ENCODE results near the gene WSCD2.

The WSCD2 gene

DNA sequence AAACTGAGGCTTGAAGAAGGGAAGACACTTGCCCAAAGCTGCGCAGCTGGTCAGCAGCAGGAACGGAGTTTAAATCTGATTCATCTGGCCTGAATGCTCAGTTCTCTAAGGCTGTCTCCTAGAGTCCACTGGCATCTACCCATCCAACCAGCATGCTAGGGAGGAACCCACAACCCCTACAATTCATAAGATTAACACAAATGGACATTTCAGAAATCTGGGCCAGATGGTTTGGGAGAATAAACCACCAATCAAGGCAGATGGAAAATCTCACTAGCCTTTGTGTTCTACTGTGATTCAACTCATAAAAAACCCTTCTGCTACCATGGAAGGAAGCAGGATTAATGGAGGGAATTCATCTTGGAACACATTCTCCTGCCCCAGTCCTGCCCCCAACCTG, 67.8 kb downstream of the WSCD2 start:
- no peak overlapping the region for H3K27ac ChIP-seq (ENCODE audit: low read depth, low read length)
- H3K4me1 ChIP-seq (ENCODE audit: control insufficient read depth in 5 of 5, insufficient read depth in 5 of 5, low read length in 5 of 5), result no peaks in the 10 kb centered on the region
- no peak overlapping the region for H3K4me3 ChIP-seq (ENCODE audit: low read depth in 1 of 5, low read length in 5 of 5)
- H3K9ac ChIP-seq (ENCODE audit: low read length in 5 of 5), result no peak overlapping the region
- no peaks in the 10 kb centered on the region for H3K27me3 ChIP-seq (ENCODE audit: control insufficient read depth in 5 of 5, insufficient read depth in 4 of 5, low read length in 5 of 5)
- no peaks in the 10 kb centered on the region for H3K9me3 ChIP-seq (ENCODE audit: control insufficient read depth in 5 of 5, low read length in 5 of 5)
- no peaks in the 10 kb centered on the region for H3K36me3 ChIP-seq (ENCODE audit: control insufficient read depth in 5 of 5, insufficient read depth in 5 of 5, low read length in 5 of 5)

DNA sequence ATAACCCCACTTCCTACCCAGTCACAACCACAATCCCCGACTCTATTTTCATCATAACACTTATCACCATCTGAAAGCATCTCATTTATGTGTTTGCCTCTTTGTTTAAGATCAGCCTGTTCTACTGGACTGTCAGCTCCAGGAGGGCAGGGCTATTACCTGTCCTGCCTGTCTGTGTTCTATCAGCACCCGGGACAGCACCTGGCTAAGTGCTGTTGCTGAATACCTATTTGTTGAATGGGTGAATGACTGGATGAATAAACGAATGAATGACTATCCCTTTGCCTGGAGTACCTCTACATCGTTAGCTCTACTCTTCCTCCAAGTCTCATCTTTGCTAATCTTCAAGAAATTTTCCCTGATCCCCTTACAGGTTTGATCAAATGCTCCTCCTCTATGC, 69.0 kb downstream of the WSCD2 start:
- no peak overlapping the region for H3K27ac ChIP-seq (ENCODE audit: low read depth, low read length)
- no peak overlapping the region for H3K9ac ChIP-seq (ENCODE audit: low read length in 5 of 5)
- peaks cover 0 to 2% (median 0%) of the 10 kb centered on the region in 5 donors for H3K27me3 ChIP-seq (ENCODE audit: control insufficient read depth in 5 of 5, insufficient read depth in 4 of 5, low read length in 5 of 5)
- H3K4me1 ChIP-seq (ENCODE audit: control insufficient read depth in 5 of 5, insufficient read depth in 5 of 5, low read length in 5 of 5), result no peaks in the 10 kb centered on the region
- no peak overlapping the region for H3K4me3 ChIP-seq (ENCODE audit: low read depth in 1 of 5, low read length in 5 of 5)
- H3K9me3 ChIP-seq (ENCODE audit: control insufficient read depth in 5 of 5, low read length in 5 of 5), result peaks cover 0 to 3% (median 1%) of the 10 kb centered on the region in 5 donors
- H3K36me3 ChIP-seq (ENCODE audit: control insufficient read depth in 5 of 5, insufficient read depth in 5 of 5, low read length in 5 of 5), result no peaks in the 10 kb centered on the region

DNA sequence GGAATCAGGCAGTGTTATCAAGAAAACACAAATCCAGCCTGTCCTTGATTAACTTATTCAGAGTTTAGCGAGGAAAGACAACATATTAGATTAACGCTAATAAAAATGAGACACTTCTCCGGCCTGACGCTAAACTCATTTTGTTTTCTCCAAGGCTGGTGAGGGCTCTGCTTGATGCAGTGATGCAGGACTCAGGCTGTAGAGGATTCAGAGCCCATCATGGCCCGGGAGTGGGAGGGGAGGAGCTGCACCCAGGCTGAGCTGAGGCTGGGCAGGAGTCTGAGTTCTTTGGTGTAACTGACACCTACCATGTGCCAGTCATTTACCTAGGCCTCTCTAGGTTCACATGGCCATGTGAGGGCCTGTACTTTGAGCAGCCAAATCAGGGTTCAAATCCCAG, 70.0 kb downstream of the WSCD2 start:
- no peak overlapping the region for H3K4me3 ChIP-seq (ENCODE audit: low read depth in 1 of 5, low read length in 5 of 5)
- no peak overlapping the region for H3K9ac ChIP-seq (ENCODE audit: low read length in 5 of 5)
- H3K27ac ChIP-seq (ENCODE audit: low read depth, low read length), result no peak overlapping the region

DNA sequence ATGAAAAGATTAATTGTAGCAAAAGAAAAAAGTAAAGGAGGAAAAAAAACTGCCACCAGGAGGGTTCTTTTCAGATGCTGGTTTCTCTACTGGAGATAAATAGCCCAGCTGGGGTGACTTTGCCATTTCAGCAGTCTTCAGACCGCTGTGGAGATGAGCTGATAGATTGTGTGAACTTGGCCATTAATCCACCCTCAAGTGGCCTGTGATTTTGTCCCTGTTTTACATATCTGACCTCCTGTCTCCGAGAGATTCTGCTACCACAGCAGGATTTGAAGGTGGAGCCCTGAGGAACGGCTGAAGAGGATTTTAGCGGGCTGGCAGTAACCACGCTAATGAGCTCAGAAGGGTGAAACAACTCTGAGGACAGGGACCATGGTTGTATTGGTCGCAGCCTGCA, 72.7 kb downstream of the WSCD2 start:
- Histone ChIP-seq H3K36me3 (ENCODE audit: control insufficient read depth in 5 of 5, insufficient read depth in 5 of 5, low read length in 5 of 5) (no peaks in the 10 kb centered on the region), H3K4me1 (ENCODE audit: control insufficient read depth in 5 of 5, insufficient read depth in 5 of 5, low read length in 5 of 5) (no peaks in the 10 kb centered on the region), H3K4me3 (ENCODE audit: low read depth in 1 of 5, low read length in 5 of 5) (no peak overlapping the region), H3K27me3 (ENCODE audit: control insufficient read depth in 5 of 5, insufficient read depth in 4 of 5, low read length in 5 of 5) (peaks cover 0 to 2% (median 0%) of the 10 kb centered on the region in 5 donors), H3K9me3 (ENCODE audit: control insufficient read depth in 5 of 5, low read length in 5 of 5) (peaks cover 0 to 11% (median 9%) of the 10 kb centered on the region in 5 donors), H3K9ac (ENCODE audit: low read length in 5 of 5) (no peak overlapping the region), H3K27ac (ENCODE audit: low read depth, low read length) (no peak overlapping the region)

More for the DNA sequence above, 70.0 kb downstream of the WSCD2 start:
- peaks cover 0 to 11% (median 9%) of the 10 kb centered on the region in 5 donors for H3K9me3 ChIP-seq (ENCODE audit: control insufficient read depth in 5 of 5, low read length in 5 of 5)
- H3K36me3 ChIP-seq (ENCODE audit: control insufficient read depth in 5 of 5, insufficient read depth in 5 of 5, low read length in 5 of 5), result no peaks in the 10 kb centered on the region
- peaks cover 0 to 2% (median 0%) of the 10 kb centered on the region in 5 donors for H3K27me3 ChIP-seq (ENCODE audit: control insufficient read depth in 5 of 5, insufficient read depth in 4 of 5, low read length in 5 of 5)
- no peaks in the 10 kb centered on the region for H3K4me1 ChIP-seq (ENCODE audit: control insufficient read depth in 5 of 5, insufficient read depth in 5 of 5, low read length in 5 of 5)

DNA sequence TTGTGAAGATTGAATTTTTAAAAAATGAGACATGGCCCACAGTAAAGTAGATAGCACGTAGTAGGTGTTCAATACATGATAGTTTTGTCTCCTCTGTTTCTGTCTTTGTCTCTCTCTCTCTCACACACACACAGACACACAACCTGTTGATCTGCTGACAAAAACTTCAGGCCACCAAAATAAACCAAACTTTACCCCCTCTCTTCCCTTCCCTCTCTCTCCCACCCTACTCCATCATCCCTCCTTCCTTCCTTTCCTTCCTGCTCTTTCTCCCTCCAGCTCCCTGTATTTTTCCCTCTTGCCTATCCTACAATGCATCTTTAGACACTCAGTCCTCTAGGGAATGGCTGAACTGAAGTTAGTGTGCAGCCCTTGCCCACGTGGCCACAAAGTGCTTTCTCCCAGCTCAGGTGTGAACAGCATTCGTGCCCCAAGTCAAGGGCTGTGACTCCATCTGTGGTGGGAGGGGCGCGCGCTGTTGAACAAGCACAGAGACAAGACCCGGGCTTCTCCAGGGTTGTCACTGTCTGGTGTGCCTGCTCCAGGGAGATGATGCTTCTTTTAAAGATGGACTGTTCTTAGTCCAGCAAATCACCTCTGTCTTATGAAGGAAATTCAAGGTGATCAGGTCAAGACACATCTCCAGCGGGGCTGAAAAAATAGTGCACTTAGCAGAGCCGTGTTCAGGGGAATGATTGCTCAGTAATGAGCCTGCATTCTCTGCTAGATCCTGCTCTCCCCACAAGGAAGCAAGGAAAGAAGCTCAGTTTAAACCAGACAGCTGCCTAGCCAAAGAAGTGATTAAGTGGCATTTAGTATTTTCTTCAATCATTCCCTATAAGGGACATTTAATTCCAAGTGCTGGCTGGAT, 75.3 kb downstream of the WSCD2 start:
- peaks cover 0 to 3% (median 1%) of the 10 kb centered on the region in 5 donors for H3K27me3 ChIP-seq (ENCODE audit: control insufficient read depth in 5 of 5, insufficient read depth in 4 of 5, low read length in 5 of 5)
- H3K4me3 ChIP-seq (ENCODE audit: low read depth in 1 of 5, low read length in 5 of 5), result no peak overlapping the region
- peaks cover 0 to 14% (median 9%) of the 10 kb centered on the region in 5 donors for H3K9me3 ChIP-seq (ENCODE audit: control insufficient read depth in 5 of 5, low read length in 5 of 5)
- no peak overlapping the region for H3K27ac ChIP-seq (ENCODE audit: low read depth, low read length)
- no peaks in the 10 kb centered on the region for H3K4me1 ChIP-seq (ENCODE audit: control insufficient read depth in 5 of 5, insufficient read depth in 5 of 5, low read length in 5 of 5)
- no peaks in the 10 kb centered on the region for H3K36me3 ChIP-seq (ENCODE audit: control insufficient read depth in 5 of 5, insufficient read depth in 5 of 5, low read length in 5 of 5)
- no peak overlapping the region for H3K9ac ChIP-seq (ENCODE audit: low read length in 5 of 5)

DNA sequence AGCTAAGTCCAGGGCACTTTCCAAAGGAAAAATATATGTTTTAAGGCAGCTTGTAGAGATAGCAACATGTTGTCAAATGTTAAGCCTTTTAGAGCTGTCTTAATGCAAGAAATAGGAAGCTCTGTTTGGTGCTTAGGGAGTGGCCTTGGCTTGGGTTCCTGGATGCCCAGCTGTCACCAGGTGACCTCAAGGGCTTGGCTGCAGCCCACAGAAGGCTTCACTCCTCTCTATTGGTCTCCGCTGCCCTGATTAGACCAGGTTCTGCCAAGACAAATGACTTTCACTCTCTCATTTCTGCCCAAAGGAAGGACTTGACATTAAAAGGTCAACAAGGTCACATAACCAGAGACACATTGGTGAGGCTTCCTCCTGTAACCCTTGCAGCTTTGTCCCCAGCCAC, 76.8 kb downstream of the WSCD2 start:
- Histone ChIP-seq H3K9ac (ENCODE audit: low read length in 5 of 5) (no peak overlapping the region), H3K36me3 (ENCODE audit: control insufficient read depth in 5 of 5, insufficient read depth in 5 of 5, low read length in 5 of 5) (no peaks in the 10 kb centered on the region), H3K27ac (ENCODE audit: low read depth, low read length) (no peak overlapping the region), H3K27me3 (ENCODE audit: control insufficient read depth in 5 of 5, insufficient read depth in 4 of 5, low read length in 5 of 5) (peaks cover 0 to 10% (median 2%) of the 10 kb centered on the region in 5 donors), H3K4me1 (ENCODE audit: control insufficient read depth in 5 of 5, insufficient read depth in 5 of 5, low read length in 5 of 5) (no peaks in the 10 kb centered on the region), H3K9me3 (ENCODE audit: control insufficient read depth in 5 of 5, low read length in 5 of 5) (peaks cover 0 to 14% (median 9%) of the 10 kb centered on the region in 5 donors), H3K4me3 (ENCODE audit: low read depth in 1 of 5, low read length in 5 of 5) (no peak overlapping the region)

DNA sequence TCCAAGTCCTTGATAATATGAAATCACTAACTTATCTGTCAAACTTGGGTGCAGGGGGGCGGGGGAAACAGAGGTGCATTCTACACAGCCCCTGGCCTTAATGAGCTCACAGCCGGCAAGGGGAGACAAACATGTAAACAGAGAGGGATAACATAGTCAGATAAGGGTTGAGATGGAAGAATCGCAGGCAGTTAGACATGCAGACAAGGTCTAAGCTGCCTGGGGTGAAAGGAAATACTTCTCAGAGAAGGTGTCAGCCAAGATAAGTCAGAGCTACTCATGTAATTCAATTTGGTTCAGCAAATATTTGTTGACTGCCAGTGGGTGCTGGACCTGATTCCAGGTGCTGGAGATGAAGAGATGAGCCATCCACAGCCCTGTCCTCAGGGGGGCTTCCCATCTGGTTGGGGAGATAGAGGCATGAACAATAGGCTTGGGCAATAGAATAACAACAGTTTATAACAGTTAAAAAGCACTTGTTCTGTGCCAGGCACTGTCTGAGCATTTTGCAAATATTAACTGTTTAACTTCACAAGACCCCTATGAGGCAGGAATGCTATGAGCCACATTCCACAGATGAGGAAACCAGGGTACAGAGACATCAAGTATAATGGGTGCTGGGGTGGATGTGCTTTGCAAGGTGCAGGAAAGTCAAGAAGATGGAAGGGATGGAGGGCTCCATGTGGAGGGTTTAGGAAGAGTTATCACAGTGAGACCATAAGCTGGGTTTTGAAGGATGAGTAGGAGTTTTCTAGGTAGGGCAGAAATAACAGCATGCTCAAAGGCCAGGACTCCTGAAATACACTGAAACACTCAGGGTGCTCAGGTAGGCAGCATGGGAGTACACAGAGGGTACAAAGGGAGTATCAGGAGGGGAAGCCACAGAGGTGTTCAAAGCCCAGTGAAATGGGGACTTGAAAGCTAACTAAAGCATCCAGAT, 79.0 kb downstream of the WSCD2 start:
- H3K9me3 ChIP-seq (ENCODE audit: control insufficient read depth in 5 of 5, low read length in 5 of 5), result peaks cover 0 to 12% (median 8%) of the 10 kb centered on the region in 5 donors
- H3K36me3 ChIP-seq (ENCODE audit: control insufficient read depth in 5 of 5, insufficient read depth in 5 of 5, low read length in 5 of 5), result no peaks in the 10 kb centered on the region
- peaks cover 0 to 12% (median 0%) of the 10 kb centered on the region in 5 donors for H3K27me3 ChIP-seq (ENCODE audit: control insufficient read depth in 5 of 5, insufficient read depth in 4 of 5, low read length in 5 of 5)
- no peaks in the 10 kb centered on the region for H3K4me1 ChIP-seq (ENCODE audit: control insufficient read depth in 5 of 5, insufficient read depth in 5 of 5, low read length in 5 of 5)
- no peak overlapping the region for H3K27ac ChIP-seq (ENCODE audit: low read depth, low read length)
- H3K9ac ChIP-seq (ENCODE audit: low read length in 5 of 5), result no peak overlapping the region
- no peak overlapping the region for H3K4me3 ChIP-seq (ENCODE audit: low read depth in 1 of 5, low read length in 5 of 5)

DNA sequence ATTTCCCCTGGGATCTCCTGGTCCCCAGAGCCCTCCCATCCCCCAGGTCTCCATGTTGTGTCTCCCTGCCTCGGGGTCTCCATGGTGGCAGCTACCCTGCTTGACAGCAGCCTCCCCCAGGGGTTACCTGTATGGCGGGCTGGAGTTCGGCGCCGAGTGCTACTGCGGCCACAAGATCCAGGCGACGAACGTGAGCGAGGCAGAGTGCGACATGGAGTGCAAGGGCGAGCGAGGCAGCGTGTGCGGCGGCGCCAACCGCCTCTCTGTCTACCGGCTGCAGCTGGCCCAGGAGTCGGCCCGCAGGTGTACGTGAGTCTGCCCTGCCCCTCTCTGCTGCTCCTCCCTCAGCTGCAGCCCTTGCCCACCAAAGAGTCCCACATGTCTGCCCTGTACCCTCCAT, 80.9 kb downstream of the WSCD2 start:
- Histone ChIP-seq H3K4me1 (ENCODE audit: control insufficient read depth in 5 of 5, insufficient read depth in 5 of 5, low read length in 5 of 5) (no peaks in the 10 kb centered on the region), H3K9ac (ENCODE audit: low read length in 5 of 5) (no peak overlapping the region), H3K4me3 (ENCODE audit: low read depth in 1 of 5, low read length in 5 of 5) (no peak overlapping the region), H3K36me3 (ENCODE audit: control insufficient read depth in 5 of 5, insufficient read depth in 5 of 5, low read length in 5 of 5) (no peaks in the 10 kb centered on the region), H3K27me3 (ENCODE audit: control insufficient read depth in 5 of 5, insufficient read depth in 4 of 5, low read length in 5 of 5) (peaks cover 0 to 12% (median 0%) of the 10 kb centered on the region in 5 donors), H3K27ac (ENCODE audit: low read depth, low read length) (no peak overlapping the region), H3K9me3 (ENCODE audit: control insufficient read depth in 5 of 5, low read length in 5 of 5) (peaks cover 0 to 3% (median 0%) of the 10 kb centered on the region in 5 donors)

DNA sequence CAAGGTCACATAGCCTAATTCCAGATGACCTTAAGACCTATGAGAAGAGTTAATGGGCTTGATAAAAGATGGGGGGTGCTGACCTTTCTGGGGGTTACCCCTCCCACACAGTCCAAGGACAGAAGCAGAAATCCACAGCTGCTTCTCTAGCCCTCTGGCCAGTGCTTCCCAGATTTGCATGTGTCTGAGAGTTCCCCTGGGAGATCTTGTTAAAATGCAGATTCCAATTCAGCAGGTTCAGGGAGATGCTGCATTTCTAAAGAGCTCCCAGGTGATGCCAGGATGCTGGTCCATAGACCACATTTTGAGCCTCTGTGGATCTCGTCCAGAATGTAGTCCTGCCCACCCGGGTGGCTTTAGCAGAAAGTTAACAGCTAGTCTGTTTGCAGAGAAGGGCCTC, 82.1 kb downstream of the WSCD2 start:
- H3K27ac ChIP-seq (ENCODE audit: low read depth, low read length), result no peak overlapping the region
- no peaks in the 10 kb centered on the region for H3K4me1 ChIP-seq (ENCODE audit: control insufficient read depth in 5 of 5, insufficient read depth in 5 of 5, low read length in 5 of 5)
- H3K27me3 ChIP-seq (ENCODE audit: control insufficient read depth in 5 of 5, insufficient read depth in 4 of 5, low read length in 5 of 5), result peaks cover 0 to 12% (median 0%) of the 10 kb centered on the region in 5 donors
- H3K36me3 ChIP-seq (ENCODE audit: control insufficient read depth in 5 of 5, insufficient read depth in 5 of 5, low read length in 5 of 5), result no peaks in the 10 kb centered on the region
- no peak overlapping the region for H3K9ac ChIP-seq (ENCODE audit: low read length in 5 of 5)
- H3K4me3 ChIP-seq (ENCODE audit: low read depth in 1 of 5, low read length in 5 of 5), result no peak overlapping the region
- peaks cover 0 to 3% (median 0%) of the 10 kb centered on the region in 5 donors for H3K9me3 ChIP-seq (ENCODE audit: control insufficient read depth in 5 of 5, low read length in 5 of 5)

Data from subcutaneous abdominal adipose tissue (tissue), 5 donors.